HG03108 (cell line): ENCODE measurements around the gene ZNF664.
A peak's percentile ranks its signal among the peaks of the same experiment; 100 is the strongest.

Experiments
- ATAC-seq: cut with Tn5 transposase; IDR thresholded peaks from one replicate; pipeline ENCODE4 v1.9.1; 2021; ENCODE audit warnings: moderate library complexity; ENCODE audit not compliant: unreplicated experiment

ZNF664 gene

DNA sequence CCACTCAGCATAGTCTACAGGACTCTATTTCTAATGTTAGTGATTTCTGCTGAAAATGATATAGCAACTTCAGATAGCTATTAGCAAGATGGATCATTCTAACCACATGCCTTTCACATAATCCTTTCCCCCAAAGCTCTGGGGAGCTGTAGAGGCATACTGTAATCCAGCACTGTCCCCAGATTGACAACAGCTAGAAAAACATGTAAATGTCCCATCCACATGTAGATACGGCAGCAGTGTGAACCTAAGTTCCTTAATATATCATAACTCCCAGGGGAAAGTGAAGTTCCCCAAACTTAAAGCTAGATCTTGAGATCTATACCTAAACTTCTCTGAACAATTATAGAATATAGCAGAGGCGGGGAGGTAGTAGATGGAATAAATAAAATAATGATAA lies 14.0 kb downstream of the ZNF664 start:
- no peak for ATAC-seq

DNA sequence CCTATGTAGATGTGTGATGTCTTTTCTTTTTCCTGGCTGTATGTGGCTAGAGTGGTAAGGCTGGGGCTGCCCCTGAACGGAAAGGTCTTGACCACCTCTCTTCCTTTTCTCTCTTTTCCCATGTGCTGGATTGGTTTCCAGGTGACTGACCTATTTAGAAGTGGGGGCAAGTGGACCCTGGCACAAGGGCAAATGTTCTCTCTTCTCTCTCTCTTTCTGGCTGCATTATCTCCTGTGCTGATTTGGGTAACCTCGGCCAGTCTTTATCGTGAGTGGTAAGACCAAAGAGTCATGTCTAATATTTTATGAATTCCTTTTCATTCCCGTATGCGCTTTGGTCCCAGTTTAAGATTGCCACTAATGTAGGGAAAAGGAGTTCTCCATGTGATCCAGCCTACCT lies 16.2 kb downstream of the ZNF664 start:
- ATAC-seq: no peak

DNA sequence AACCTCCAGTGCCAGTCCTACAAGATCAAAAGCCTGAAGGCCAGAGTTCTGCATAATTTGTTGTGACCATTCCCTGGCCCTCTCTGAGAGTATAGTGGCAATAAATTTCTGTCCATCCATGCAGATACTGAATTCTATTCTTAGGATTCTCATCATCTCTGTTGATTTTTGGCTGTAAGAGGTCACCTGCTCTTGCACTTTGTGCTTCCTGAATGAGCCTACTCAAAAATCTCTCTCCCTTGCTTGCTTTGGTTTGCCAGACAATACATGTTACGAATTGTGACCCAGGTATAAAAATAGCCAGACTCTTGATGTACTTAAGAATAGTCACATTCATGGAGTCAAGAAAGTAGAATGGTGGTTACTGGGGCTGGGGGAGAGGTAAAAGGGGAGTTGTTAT lies 16.7 kb downstream of the ZNF664 start:
- no peak for ATAC-seq

DNA sequence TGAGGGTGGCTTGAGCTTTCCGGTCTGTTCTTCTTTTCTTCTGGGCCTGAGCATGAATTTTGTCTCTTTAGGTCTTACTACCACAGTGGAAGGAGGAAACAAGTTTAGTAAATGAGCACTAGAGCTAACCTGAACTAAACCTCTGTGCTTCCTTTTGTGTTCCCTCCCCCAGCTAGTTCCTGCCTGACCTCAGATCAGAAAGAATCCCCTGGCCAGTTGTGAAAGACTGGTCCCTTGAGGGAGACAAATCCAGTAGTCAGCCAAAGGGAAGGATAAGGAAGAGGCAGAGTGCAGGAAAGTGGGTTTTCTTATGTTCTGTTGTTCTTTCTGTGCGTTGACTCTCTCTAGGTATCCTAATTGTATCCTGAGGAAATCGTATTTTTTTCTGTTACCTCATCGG lies 17.5 kb downstream of the ZNF664 start:
- ATAC-seq: no peak

GRCh38 chr12:123991372-123991951 lies 18.4 kb downstream of the ZNF664 start:
- no peak for ATAC-seq

DNA sequence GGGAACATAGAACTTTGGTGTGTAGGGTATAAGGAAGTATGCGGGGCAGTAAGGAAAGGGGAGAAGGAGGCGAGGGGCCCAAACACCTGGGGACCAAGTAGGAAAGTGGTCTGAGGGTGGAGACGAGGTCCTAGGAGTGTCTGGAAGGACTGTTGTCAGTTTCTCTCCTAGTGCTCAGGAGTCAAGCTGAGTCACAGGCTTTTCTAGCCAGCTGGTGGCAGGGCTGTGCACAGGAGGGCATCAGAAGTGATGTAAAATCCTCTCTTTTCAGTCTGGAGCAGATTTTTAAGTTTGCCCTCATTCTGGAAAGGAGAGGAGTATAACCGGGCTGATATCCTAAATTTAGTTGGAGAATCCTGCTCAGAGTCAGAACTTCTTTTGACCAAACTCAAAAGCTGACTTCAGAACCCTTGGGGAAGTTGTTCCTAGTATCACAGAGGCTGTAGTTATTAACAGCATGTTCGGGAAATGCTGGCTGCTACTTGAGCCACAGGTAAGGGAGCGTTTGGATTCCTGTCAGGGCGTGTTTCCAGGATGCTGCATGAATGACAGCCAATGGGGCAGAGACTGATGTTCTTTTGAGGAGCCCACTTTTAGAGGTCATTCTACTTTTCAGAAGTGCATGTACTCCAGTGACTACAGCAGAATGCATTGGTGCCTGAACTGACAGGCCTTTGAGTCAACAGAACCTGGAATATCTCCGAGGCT lies 19.3 kb downstream of the ZNF664 start:
- ATAC-seq: no peak

GRCh38 chr12:123995023-123995748 lies 22.2 kb downstream of the ZNF664 start:
- ATAC-seq: no peak

GRCh38 chr12:123996581-123996980 lies 23.6 kb downstream of the ZNF664 start:
- ATAC-seq: no peak

- ATAC-seq: no peak
Measured at GRCh38 chr12:123997033-123997822, 24.2 kb downstream of the ZNF664 start.

DNA sequence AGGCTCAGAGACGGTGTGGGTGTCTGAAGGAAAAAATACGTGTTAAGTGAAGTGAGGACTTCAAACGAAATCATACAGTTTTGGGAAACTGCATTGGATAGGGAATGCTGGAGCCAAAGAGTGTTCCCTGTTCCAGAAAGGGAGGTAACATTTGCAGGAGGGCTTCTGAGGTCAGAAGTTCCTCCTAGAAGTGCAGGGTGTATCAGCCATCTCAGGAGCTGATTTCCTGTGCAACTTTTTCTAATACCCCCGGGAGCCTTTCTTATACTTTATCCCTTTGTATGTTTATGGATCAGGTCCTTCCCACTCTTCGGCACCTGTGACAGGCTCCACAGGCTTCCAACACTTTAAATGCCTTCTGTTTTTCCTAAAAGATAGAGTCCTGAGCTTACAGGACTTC lies 24.9 kb downstream of the ZNF664 start:
- ATAC-seq: no peak

DNA sequence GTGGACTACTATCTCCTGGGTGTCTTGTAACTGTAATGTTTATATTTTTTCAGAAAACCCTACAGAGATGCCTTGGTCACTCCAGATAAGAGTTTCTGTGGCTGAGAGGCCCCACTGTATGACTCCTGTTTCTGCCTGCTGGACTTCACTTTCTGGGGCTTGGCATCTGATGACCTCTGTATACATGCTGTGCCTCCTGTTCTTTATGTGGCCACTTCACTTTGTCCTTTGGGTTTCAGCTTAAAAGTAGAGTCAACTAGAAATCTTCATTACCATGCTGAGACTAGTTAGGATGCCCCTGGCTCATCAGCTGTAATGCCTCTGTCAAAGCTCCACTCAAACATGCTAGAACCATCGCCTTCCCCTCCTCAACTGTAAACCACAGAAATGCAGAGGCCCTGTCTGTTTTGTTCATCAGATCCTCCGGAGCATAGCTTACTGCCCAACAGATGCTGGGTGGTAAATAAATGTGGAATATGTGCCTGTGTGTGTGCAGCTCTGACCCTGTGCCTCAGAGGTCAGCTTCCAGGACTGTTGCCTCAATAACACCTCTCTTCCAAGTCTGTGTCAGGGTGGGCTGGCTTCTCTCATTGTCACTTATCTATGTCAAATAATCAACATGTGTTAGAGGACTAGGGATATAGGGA lies 25.5 kb downstream of the ZNF664 start:
- ATAC-seq: no peak

- no peak for ATAC-seq
Measured at GRCh38 chr12:123998991-123999359, 26.0 kb downstream of the ZNF664 start.

DNA sequence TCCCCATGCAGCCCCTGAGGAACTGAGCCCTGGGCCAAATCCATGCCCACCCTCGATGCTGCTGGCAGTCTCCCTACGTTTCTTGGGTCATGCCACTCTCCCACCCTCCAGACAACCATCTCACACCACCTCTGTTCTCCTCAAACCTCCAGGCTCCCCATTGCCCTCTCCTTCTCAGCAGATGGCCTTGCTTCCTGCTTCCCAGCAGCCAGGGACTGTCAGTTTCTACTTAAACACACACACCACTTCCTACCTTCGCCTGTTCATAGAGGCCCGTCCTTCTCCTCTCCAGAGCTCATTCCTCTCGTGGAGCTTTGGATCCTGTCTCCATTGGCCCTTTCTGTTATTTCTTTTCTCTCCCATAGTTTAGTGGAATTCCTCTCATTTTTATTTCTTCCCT lies 27.1 kb downstream of the ZNF664 start:
- ATAC-seq: no peak

GRCh38 chr12:124001343-124001742 lies 28.3 kb downstream of the ZNF664 start:
- no peak for ATAC-seq

GRCh38 chr12:124002021-124002644 lies 29.1 kb downstream of the ZNF664 start:
- no peak for ATAC-seq

DNA sequence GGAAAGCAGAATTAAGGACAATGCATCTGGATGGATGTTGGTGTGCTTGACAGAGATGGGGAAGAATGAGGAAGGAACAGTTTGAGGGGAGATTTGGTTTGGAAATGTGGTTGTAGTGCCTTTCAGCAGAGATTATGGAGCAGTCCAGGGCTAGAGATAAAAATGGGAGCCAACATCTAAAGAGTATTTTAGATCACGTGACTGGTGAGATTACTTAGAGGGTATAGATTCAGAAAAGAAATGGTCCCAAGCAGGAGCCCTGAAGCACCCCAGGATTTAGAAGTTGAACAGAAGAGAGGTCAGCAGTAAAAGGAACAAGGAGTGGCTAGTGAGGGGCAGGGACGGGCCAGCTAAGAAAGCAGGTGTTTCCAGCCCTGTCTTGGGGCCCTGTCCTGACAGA lies 29.6 kb downstream of the ZNF664 start:
- no peak for ATAC-seq

DNA sequence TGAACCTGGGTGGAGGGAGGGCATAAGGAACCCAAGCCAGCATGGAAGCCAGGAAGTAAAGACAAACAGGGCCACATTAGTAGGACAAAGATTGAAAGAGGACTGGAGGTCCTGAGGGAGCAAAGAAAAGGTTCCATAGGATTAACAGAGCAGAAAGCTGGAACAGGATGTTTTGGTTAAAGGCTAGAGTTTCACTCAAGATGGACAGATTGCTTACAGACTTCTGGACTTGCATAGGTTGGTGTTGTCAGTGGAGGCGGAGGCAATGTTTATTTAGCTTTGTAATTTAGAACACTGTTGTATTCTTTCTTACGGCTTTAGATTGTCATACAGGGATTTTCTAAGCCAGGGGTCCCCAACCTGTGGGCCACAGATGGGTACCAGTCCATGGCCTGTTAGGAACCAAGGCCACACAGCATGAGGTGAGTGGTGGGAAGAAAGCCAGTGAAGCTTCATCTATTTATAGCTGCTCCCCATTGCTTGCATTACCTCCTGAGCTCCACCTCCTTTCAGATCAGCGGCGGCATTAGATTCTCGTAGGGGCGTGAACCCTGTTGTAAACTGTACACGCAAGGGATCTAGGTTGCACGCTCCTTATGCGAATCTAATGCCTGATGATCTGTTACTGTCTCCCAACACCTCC lies 31.3 kb downstream of the ZNF664 start:
- no peak for ATAC-seq

GRCh38 chr12:124006085-124006845 lies 33.2 kb downstream of the ZNF664 start:
- peak; percentile 53 for ATAC-seq
